C4-2B (cell line): ENCODE measurements around the gene OTC.

Source experiments
- ZFX ChIP-seq: fragments of 450-650 bp; IDR thresholded peaks from 2 replicates; pipeline ENCODE4 v1.6.1; 2017
- TF ChIP-seq, protein P1 (sequence below): fragments of 450-650 bp; conservative IDR thresholded peaks from 2 replicates; pipeline ENCODE4 v1.5.1; 2017; ENCODE audit warnings: mild to moderate bottlenecking

DNA sequence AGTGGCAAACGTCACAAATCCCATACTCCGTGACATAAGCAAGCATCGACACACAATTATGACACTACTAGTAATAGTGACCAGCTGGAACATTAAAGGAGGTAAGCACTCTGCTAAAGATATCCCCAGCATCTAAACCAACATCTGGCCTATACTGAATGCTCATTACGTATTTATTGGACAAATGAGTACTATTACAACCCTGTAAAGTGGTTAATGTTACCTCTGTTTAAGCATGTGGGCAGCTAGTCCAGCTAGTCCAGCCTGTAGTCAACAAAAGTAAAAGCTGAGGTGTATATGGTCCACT, 24.7 kb upstream of the OTC start:
- TF ChIP-seq ZFX, result no peak
- TF ChIP-seq, protein P1, sequence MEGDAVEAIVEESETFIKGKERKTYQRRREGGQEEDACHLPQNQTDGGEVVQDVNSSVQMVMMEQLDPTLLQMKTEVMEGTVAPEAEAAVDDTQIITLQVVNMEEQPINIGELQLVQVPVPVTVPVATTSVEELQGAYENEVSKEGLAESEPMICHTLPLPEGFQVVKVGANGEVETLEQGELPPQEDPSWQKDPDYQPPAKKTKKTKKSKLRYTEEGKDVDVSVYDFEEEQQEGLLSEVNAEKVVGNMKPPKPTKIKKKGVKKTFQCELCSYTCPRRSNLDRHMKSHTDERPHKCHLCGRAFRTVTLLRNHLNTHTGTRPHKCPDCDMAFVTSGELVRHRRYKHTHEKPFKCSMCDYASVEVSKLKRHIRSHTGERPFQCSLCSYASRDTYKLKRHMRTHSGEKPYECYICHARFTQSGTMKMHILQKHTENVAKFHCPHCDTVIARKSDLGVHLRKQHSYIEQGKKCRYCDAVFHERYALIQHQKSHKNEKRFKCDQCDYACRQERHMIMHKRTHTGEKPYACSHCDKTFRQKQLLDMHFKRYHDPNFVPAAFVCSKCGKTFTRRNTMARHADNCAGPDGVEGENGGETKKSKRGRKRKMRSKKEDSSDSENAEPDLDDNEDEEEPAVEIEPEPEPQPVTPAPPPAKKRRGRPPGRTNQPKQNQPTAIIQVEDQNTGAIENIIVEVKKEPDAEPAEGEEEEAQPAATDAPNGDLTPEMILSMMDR, result peak; percentile 63
